Neutrophil (primary cell): ENCODE results near the gene DRG1.

Experiments used
- H3K27ac ChIP-seq: fragments of 200-600 bp; sonication (generic); 2 replicates; pipeline ENCODE4 v1.5.1; 2016; ENCODE audit warnings: mild to moderate bottlenecking, moderate library complexity
- H3K27me3 ChIP-seq: fragments of 200-600 bp; sonication (generic); 2 replicates; pipeline ENCODE4 v1.6.0; 2016; ENCODE audit warnings: mild to moderate bottlenecking
- H3K36me3 ChIP-seq: fragments of 200-600 bp; sonication (generic); 2 replicates; pipeline ENCODE4 v1.5.1; 2017
- H3K4me1 ChIP-seq, 2 experiments: fragments of 200-600 bp in 1 of 2; sonication (generic) in 1 of 2; 1 replicate in 1 of 2; 2 replicates in 1 of 2; pipeline versions ENCODE4 v1.5.1 to v1.6.1; 2013 to 2016; ENCODE audit warnings: low read depth in 1 of 2, low read length in 1 of 2, mild to moderate bottlenecking in 1 of 2, moderate library complexity in 1 of 2; ENCODE audit not compliant: control insufficient read depth in 1 of 2, insufficient read depth in 1 of 2
- H3K4me3 ChIP-seq, 2 experiments: fragments of 200-600 bp in 1 of 2; sonication (generic) in 1 of 2; 1 replicate in 1 of 2; 2 replicates in 1 of 2; pipeline ENCODE4 v1.5.1; 2013 to 2016; ENCODE audit warnings: low read depth in 1 of 2, low read length in 1 of 2, mild to moderate bottlenecking in 1 of 2, moderate library complexity in 1 of 2
- H3K9me3 ChIP-seq: fragments of 200-600 bp; sonication (generic); 2 replicates; pipeline ENCODE4 v1.5.1; 2016
- TF ChIP-seq, protein P1 (sequence below): fragments of 200-600 bp; sonication (generic); IDR thresholded peaks from 2 replicates; pipeline ENCODE4 v1.5.1; 2016; ENCODE audit warnings: antibody characterized with exemption

Gene DRG1

DNA sequence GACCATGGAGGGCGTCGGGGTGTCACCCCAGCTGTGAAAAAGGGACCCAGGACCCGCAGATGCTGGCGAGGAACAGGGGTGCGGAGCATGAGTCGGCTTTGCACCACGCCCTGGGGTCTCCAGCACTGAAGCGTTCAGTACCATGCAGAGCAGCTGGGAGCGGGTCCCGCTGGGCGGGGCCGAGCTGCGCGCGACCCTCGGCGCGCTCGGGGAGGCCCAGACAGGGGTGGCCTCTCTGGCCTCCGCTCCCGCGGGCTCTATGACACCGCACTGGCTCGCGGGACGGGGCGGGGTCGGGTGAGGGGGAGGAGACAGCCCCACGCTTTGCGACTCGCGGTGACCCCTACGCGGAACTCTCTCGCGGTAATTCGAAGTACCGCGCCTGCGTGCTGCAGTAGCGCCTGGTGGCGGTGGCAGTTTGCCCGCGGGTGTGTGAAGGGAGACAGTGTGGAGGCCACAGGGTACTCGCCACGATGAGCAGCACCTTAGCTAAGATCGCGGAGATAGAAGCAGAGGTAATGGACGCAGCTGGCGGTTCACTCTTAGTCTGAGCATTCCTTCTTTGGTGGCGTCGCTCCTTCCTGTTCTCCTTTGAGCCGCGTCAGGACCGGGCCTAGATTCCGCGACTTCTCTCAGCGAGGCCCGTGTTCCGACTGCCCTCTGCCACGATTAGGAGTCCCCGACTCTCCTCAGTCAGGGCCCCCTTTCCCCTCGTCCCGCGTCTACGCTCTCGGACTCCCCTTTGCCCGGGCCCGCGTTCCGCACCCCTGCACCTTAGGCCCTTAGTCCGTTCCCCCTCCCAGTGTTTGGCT lies at the start of gene DRG1:
Gene DRG1, plus strand, starts transcription at position 394 of the 812 bp plus-strand sequence. Its CDS starts 80 bp downstream, at position 474.
- Histone ChIP-seq H3K4me1 (peaks cover 13 to 16% of the 10 kb centered on the region in 2 experiments), H3K27ac (peak within 1 kb of the TSS; percentile 65), H3K9me3 (no peaks in the 10 kb centered on the region), H3K27me3 (no peaks in the 10 kb centered on the region), H3K36me3 (peaks cover 18% of the 10 kb centered on the region), H3K4me3 (peak within 1 kb of the TSS; percentile 78 to 89)
- TF ChIP-seq, protein P1, sequence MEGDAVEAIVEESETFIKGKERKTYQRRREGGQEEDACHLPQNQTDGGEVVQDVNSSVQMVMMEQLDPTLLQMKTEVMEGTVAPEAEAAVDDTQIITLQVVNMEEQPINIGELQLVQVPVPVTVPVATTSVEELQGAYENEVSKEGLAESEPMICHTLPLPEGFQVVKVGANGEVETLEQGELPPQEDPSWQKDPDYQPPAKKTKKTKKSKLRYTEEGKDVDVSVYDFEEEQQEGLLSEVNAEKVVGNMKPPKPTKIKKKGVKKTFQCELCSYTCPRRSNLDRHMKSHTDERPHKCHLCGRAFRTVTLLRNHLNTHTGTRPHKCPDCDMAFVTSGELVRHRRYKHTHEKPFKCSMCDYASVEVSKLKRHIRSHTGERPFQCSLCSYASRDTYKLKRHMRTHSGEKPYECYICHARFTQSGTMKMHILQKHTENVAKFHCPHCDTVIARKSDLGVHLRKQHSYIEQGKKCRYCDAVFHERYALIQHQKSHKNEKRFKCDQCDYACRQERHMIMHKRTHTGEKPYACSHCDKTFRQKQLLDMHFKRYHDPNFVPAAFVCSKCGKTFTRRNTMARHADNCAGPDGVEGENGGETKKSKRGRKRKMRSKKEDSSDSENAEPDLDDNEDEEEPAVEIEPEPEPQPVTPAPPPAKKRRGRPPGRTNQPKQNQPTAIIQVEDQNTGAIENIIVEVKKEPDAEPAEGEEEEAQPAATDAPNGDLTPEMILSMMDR = peak; percentile 41

DNA sequence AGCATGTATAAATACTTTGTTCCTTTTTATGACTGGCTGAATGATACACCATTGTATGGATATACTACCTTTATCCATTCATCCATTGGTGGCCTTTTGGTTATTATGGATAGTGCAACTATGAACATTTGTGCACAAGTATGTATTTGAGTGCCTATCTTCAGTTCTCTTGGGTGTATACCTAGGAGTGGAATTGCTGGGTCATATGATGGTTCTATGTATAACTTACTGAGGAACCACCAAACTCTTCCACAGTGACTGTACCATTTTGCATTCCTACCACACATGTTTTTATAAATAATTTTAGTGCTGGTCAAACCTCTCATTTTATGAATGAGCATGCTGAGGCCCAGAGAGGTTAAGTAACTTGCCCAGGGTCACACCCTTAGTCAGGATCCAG lies 49.4 kb upstream of the DRG1 start:
- H3K27ac ChIP-seq = no peak overlapping the region
- peaks cover 8% of the 10 kb centered on the region for H3K27me3 ChIP-seq
- no peak overlapping the region for H3K4me3 ChIP-seq
- H3K9me3 ChIP-seq = no peaks in the 10 kb centered on the region
- peaks cover 15 to 19% of the 10 kb centered on the region in 2 experiments for H3K4me1 ChIP-seq
- no peaks in the 10 kb centered on the region for H3K36me3 ChIP-seq
- TF ChIP-seq, protein P1 = no peak

GRCh38 chr22:31350410-31350863 lies 49.0 kb upstream of the DRG1 start:
- Histone ChIP-seq H3K9me3 (no peaks in the 10 kb centered on the region), H3K4me3 (no peak overlapping the region), H3K4me1 (peaks cover 10 to 14% of the 10 kb centered on the region in 2 experiments), H3K27ac (no peak overlapping the region), H3K27me3 (peaks cover 5% of the 10 kb centered on the region), H3K36me3 (no peaks in the 10 kb centered on the region)
- TF ChIP-seq, protein P1 = no peak

DNA sequence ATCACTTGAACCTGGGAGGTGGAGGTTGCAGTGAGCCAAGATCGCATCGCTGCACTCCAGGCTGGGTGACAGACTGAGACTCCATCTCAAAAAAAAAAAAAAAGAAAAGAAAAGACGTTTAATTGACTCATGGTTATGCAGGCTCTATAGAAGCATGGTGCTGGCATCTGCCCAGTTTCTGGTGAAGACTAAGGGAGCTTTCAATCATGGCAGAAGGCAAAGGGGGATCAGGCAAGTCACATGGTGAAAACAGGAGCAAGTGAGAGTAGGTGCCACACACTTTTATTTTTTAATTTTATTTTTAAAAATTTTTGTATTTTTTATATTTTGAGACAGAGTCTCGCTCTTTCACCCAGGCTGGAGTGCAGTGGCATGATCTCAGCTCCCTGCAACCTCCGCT lies 44.9 kb upstream of the DRG1 start:
- Histone ChIP-seq H3K27ac (no peak overlapping the region), H3K27me3 (no peaks in the 10 kb centered on the region), H3K9me3 (no peaks in the 10 kb centered on the region), H3K4me3 (no peak overlapping the region), H3K4me1 (no peaks in the 10 kb centered on the region), H3K36me3 (no peaks in the 10 kb centered on the region)
- TF ChIP-seq, protein P1 = no peak

- TF ChIP-seq, protein P1 = no peak
- Histone ChIP-seq H3K9me3 (no peaks in the 10 kb centered on the region), H3K27ac (no peak overlapping the region), H3K4me3 (no peak overlapping the region), H3K27me3 (no peaks in the 10 kb centered on the region), H3K36me3 (no peaks in the 10 kb centered on the region), H3K4me1 (no peaks in the 10 kb centered on the region)
Measured at GRCh38 chr22:31360029-31360428, 39.4 kb upstream of the DRG1 start.
